Spinal cord (tissue), 10 donors: ENCODE results near the gene INO80E. TPM values are rescaled to one million over a fixed set of nuclear protein-coding genes. Genes with fewer than 3 reads are reported as not detected.

Source experiments
- DNase-seq, 6 donors: peaks; one replicate each; pipeline versions ENCODE4 v3.0.0 to v3.0.0-alpha.2; 2013 to 2015; ENCODE audit warnings: low spot score in 6 of 6, low read depth in 4 of 6
- H3K27ac ChIP-seq: one replicate; pipeline ENCODE4 v1.5.1; 2013; ENCODE audit warnings: low read depth, low read length, control low read depth
- H3K27me3 ChIP-seq: one replicate; pipeline ENCODE4 v1.6.1; 2013; ENCODE audit warnings: low read length; ENCODE audit not compliant: control insufficient read depth, insufficient read depth
- H3K36me3 ChIP-seq: one replicate; pipeline ENCODE4 v1.6.1; 2013; ENCODE audit warnings: low read length; ENCODE audit not compliant: control insufficient read depth, insufficient read depth
- H3K4me1 ChIP-seq: one replicate; pipeline ENCODE4 v1.6.1; 2013; ENCODE audit warnings: low read length; ENCODE audit not compliant: control insufficient read depth, insufficient read depth
- H3K4me3 ChIP-seq: one replicate; pipeline ENCODE4 v1.5.1; 2013; ENCODE audit warnings: low read depth, low read length, control low read depth
- H3K9me3 ChIP-seq: one replicate; pipeline ENCODE4 v1.6.1; 2013; ENCODE audit warnings: low read length; ENCODE audit not compliant: control insufficient read depth, insufficient read depth
- WGBS: methylation state at CpG from one replicate; pipeline ENCODE4 v1.1.5; 2013; ENCODE audit warnings: missing lambda C conversion rate; ENCODE audit not compliant: insufficient coverage; 5-methylcytosine and 5-hydroxymethylcytosine counted together
- polyA plus RNA-seq, 2 donors: library from polyadenylated mRNA; unstranded; fragments of 120-200 nt; gene quantifications; one replicate each; pipeline ENCODE4 v1.2.1, GENCODE V29; 2013; ENCODE audit not compliant: insufficient read length in 2 of 2
- total RNA-seq, 2 donors: library from RNA; depleted of rRNA in 1 of 2; stranded (reverse); fragments of 120-200 nt in 1 of 2; fragments of >200 nt in 1 of 2; gene quantifications; one replicate each; pipeline versions ENCODE4 v1.2.3 to v1.2.4, GENCODE V29; 2013 to 2014
- donor health status: healthy.

The INO80E gene
- total and polyA plus RNA-seq, 4 donors = 24.9 to 70.9 (median 58.5) TPM

DNA sequence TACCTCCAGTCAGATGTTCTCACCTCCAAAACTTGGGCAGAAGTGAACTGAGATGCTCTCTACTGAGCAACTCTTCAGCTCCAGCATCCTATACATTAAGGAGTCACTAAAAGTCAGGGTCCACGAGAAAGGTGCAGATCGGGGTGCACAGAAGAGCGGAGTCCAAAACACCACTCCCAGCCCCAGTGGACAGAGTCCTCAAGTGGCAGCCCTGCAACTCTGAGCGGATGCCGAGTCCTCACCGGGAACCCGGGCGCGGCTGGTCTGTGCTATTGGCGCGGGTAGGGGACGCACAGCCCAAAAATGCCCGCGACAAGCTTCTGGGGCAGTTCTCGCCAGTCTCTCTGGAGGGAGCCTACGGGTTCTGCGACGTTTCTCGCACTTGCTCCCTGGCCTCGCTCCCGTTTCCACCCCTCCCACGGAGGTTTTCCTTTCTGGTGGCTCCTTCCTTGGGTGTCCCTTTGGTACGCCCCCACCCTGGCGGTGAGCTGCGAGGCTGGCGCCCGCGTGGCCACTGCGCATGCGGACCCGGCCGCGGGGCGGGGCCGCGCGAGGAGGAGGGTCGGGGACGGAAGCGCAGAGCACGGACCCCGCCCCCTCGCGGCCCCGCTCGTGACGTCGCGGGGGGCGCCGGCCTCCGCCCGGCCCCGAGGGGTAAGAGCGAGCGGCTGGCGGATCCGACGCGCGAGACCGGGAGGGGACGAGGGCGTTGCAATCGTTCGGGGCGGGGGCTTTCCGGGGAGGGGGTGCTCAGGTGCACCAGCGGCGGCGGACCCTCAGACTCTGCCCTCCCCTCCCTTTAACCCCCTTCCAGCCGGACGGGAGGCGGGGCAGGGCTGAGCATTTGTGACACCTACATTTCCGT is 34.3 kb upstream of the INO80E start, which contains the start of gene TMEM219:
Gene TMEM219 (plus strand): TSS at position 601 of the 865 bp plus-strand sequence. CDS start 1,065 bp downstream, outside the sequence.
- Histone ChIP-seq H3K4me1 (peaks cover 17% of the 10 kb centered on the region), H3K27me3 (no peaks in the 10 kb centered on the region), H3K36me3 (no peaks in the 10 kb centered on the region), H3K4me3 (peak within 1 kb of the TSS; percentile 86), H3K27ac (peak within 1 kb of the TSS; percentile 84), H3K9me3 (no peaks in the 10 kb centered on the region)
- peak; percentile 86 to 98 (median 90) for DNase-seq
- under 1% methylated on average over 75 of the region's 75 CpGs for WGBS

- H3K4me1 ChIP-seq = peaks cover 17% of the 10 kb centered on the region
- no peaks in the 10 kb centered on the region for H3K9me3 ChIP-seq
- DNase-seq = peak in 2 of 6 donors; percentile 10 to 23
- peak overlapping the region; percentile 80 for H3K27ac ChIP-seq
- H3K27me3 ChIP-seq = no peaks in the 10 kb centered on the region
- H3K4me3 ChIP-seq = peak overlapping the region; percentile 86
- 20% methylated on average over 13 of the region's 18 CpGs for WGBS
- H3K36me3 ChIP-seq = no peaks in the 10 kb centered on the region
These were observed 33.6 kb upstream of the INO80E start for GRCh38 chr16:29962344-29962994.

DNA sequence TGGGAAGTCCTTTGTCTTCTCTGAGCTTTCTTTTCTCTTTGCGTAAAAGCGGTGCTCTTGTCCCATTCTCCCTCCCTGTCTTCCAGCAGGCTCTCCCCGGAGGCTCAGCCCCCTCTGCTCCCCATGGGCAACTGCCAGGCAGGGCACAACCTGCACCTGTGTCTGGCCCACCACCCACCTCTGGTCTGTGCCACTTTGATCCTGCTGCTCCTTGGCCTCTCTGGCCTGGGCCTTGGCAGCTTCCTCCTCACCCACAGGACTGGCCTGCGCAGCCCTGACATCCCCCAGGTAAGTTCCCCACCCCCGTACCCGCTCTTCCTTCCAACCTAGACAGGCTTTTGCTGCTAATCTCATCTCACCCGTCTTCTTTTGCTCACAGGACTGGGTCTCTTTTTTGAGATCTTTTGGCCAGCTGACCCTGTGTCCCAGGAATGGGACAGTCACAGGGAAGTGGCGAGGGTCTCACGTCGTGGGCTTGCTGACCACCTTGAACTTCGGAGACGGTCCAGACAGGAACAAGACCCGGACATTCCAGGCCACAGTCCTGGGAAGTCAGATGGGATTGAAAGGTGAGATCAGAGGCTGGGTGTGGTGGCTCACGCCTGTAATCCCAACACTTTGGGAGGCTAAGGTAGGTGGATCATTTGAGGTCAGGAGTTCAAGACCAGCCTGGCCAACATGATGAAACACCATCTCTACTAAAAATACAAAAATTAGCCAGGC is 32.9 kb upstream of the INO80E start:
- Histone ChIP-seq H3K27ac (peak overlapping the region; percentile 80), H3K9me3 (no peaks in the 10 kb centered on the region), H3K36me3 (peaks cover 3% of the 10 kb centered on the region), H3K4me3 (peak overlapping the region; percentile 86), H3K27me3 (no peaks in the 10 kb centered on the region), H3K4me1 (peaks cover 17% of the 10 kb centered on the region)
- DNase-seq = no peak
- WGBS = 87% methylated on average over 13 of the region's 14 CpGs

DNA sequence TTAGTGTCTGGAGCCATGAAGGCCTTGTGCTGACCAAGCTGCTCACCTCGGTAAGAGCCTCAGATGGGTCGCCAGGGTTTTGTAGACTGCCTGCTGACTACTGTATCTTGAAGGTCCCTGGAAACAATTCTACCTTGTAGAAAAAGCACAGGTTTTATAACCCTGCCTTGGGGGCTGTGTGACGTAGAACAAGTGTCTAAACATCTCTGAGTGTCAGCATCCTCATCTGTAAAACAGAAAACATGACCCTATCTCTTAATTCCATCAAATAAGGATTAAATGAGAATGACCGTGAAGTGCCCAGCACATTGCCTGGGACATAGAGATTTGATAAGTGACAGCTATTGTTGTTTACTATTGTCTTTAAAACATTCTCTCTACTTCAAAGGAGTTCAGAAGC is 27.8 kb upstream of the INO80E start:
- Histone ChIP-seq H3K27ac (no peak overlapping the region), H3K27me3 (no peaks in the 10 kb centered on the region), H3K4me1 (peaks cover 3% of the 10 kb centered on the region), H3K4me3 (no peak overlapping the region), H3K36me3 (peaks cover 30% of the 10 kb centered on the region), H3K9me3 (no peaks in the 10 kb centered on the region)
- 89% methylated on average over 2 of the region's 4 CpGs for WGBS
- no peak for DNase-seq

DNA sequence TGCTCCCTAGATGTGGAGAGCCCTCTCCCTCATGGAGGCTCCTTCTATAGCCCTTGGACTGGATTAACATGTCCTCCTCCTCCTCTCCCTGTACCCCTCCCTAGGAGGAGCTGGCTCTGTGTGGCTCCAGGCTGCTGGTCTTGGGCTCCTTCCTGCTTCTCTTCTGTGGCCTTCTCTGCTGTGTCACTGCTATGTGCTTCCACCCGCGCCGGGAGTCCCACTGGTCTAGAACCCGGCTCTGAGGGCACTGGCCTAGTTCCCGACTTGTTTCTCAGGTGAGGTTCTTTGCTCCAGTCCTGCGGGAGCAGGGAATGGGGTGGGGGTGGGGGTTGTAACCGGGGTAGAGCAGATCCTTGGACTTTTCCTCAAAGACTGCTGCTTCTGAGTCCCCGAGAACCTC is 24.7 kb upstream of the INO80E start:
- peaks cover 20% of the 10 kb centered on the region for H3K4me1 ChIP-seq
- H3K36me3 ChIP-seq = peaks cover 30% of the 10 kb centered on the region
- H3K27me3 ChIP-seq = no peaks in the 10 kb centered on the region
- H3K27ac ChIP-seq = no peak overlapping the region
- DNase-seq = no peak
- H3K4me3 ChIP-seq = no peak overlapping the region
- 96% methylated on average over 6 of the region's 8 CpGs for WGBS
- no peaks in the 10 kb centered on the region for H3K9me3 ChIP-seq

DNA sequence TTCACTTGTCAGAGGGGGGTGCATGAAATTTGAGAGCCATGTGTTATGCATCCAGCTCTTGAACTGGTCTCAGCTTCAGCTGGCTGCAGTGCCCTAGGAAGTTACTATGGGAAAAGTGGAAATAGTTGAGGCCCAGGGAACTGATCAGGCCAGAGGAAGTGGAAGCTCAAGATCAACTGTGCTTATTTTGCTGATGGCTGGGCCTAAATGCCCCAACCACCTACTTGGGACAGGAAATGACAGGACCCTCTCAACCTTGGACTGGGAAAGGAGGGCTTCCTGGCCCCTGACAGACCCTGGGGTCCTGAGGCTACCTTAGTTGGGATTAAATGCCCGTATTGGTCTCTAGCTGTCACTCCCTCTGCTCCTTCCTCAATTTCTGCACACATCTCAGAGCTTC is 23.5 kb upstream of the INO80E start:
- no peak overlapping the region for H3K27ac ChIP-seq
- peaks cover 31% of the 10 kb centered on the region for H3K4me1 ChIP-seq
- no peak for DNase-seq
- H3K27me3 ChIP-seq = no peaks in the 10 kb centered on the region
- H3K36me3 ChIP-seq = peaks cover 35% of the 10 kb centered on the region
- H3K4me3 ChIP-seq = no peak overlapping the region
- no peaks in the 10 kb centered on the region for H3K9me3 ChIP-seq
- 100% methylated on average over 1 of the region's 1 CpG for WGBS

DNA sequence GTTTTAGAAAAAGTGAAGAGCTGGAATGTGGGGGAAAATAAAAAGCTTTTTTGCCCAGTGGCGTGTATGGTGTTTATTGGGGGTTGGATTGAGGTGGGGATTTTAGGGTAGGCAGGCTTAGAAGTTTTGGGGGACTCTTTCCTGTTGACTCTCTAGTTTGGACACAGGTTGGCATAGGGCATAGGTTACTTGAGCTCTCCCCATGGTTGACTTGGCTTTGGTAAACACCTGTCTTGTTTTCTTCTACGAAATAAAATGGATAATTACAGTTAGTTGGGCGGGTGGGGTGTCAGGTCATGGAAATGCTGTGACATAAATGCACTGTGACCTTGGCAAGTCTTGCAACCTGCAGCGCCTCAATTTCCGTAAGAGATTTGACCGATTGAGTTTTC is 23.1 kb upstream of the INO80E start:
- H3K9me3 ChIP-seq = no peaks in the 10 kb centered on the region
- no peak overlapping the region for H3K4me3 ChIP-seq
- H3K27ac ChIP-seq = peak overlapping the region; percentile 52
- H3K36me3 ChIP-seq = peaks cover 38% of the 10 kb centered on the region
- no peaks in the 10 kb centered on the region for H3K27me3 ChIP-seq
- WGBS = 66% methylated on average over 6 of the region's 6 CpGs
- no peak for DNase-seq
- peaks cover 36% of the 10 kb centered on the region for H3K4me1 ChIP-seq

GRCh38 chr16:29973384-29974246 is 22.4 kb upstream of the INO80E start, which contains the start of gene TAOK2:
TSS of gene TAOK2 (plus strand) at chr16:29973868. CDS start at chr16:29977773, 3,905 bp downstream.
- peaks cover 42% of the 10 kb centered on the region for H3K36me3 ChIP-seq
- DNase-seq = peak; percentile 95 to 100 (median 98)
- H3K4me3 ChIP-seq = peak within 1 kb of the TSS; percentile 98
- H3K9me3 ChIP-seq = no peaks in the 10 kb centered on the region
- peak within 1 kb of the TSS; percentile 96 for H3K27ac ChIP-seq
- H3K27me3 ChIP-seq = no peaks in the 10 kb centered on the region
- WGBS = under 1% methylated on average over 72 of the region's 75 CpGs
- H3K4me1 ChIP-seq = peaks cover 37% of the 10 kb centered on the region
